Endothelial cell (in vitro differentiated cells): ENCODE measurements around the gene RAB19. TPM values are rescaled to one million over a fixed set of nuclear protein-coding genes. Genes with fewer than 3 reads are reported as not detected.
"Not testable (repeated sequence)": the region's sequence is repeated elsewhere in the genome, so short reads cannot be mapped to it uniquely, and the experiment has no call there.

ENCODE experiments used
- DNase-seq: peaks from one replicate; pipeline ENCODE4 v3.0.0; 2021; ENCODE audit warnings: low spot score
- H3K27ac Mint-ChIP-seq: one replicate; pipeline ENCODE4 v1.8.0; 2021; ENCODE audit warnings: mixed read lengths, inconsistent platforms; ENCODE audit not compliant: unreplicated experiment
- H3K27me3 Mint-ChIP-seq: one replicate; pipeline ENCODE4 v1.8.0; 2021; ENCODE audit warnings: mild to moderate bottlenecking, moderate library complexity, mixed read lengths, inconsistent platforms; ENCODE audit not compliant: unreplicated experiment
- H3K36me3 Mint-ChIP-seq: one replicate; pipeline ENCODE4 v1.8.0; 2021; ENCODE audit warnings: mild to moderate bottlenecking, low read depth, mixed read lengths, inconsistent platforms; ENCODE audit not compliant: unreplicated experiment
- H3K4me1 Mint-ChIP-seq: one replicate; pipeline ENCODE4 v1.8.0; 2021; ENCODE audit warnings: mild to moderate bottlenecking, mixed read lengths, inconsistent platforms; ENCODE audit not compliant: unreplicated experiment
- H3K4me3 Mint-ChIP-seq: one replicate; pipeline ENCODE4 v1.8.0; 2021; ENCODE audit warnings: mild to moderate bottlenecking, mixed read lengths, inconsistent platforms; ENCODE audit not compliant: unreplicated experiment
- H3K9me3 Mint-ChIP-seq: one replicate; pipeline ENCODE4 v1.8.0; 2021; ENCODE audit warnings: mixed read lengths, inconsistent platforms; ENCODE audit not compliant: unreplicated experiment
- CTCF ChIP-seq: fragments of 200-600 bp; sonication (generic); IDR thresholded peaks from one replicate; pipeline ENCODE4 v1.5.0; 2021; ENCODE audit warnings: antibody characterized with exemption; ENCODE audit not compliant: unreplicated experiment
- total RNA-seq: library from RNA; stranded (reverse); fragmentation: NEBNext Ultra II Directional; extraction: Animal tissue kit (Norgen Biotek cat#: 25700); gene quantifications from one replicate; pipeline ENCODE4 v1.2.1, GENCODE V29; 2021; ENCODE audit not compliant: unreplicated experiment

RAB19 gene
- total RNA-seq, 1 donor from 2014 or later = 5.1 TPM

GRCh38 chr7:140417456-140418155, 13.7 kb downstream of the RAB19 start:
- no peak for TF ChIP-seq CTCF
- H3K27ac Mint-ChIP-seq = no peak overlapping the region
- H3K27me3 Mint-ChIP-seq = no peaks in the 10 kb centered on the region
- H3K36me3 Mint-ChIP-seq = peaks cover 5% of the 10 kb centered on the region
- H3K4me1 Mint-ChIP-seq = peaks cover 5% of the 10 kb centered on the region
- H3K4me3 Mint-ChIP-seq = no peak overlapping the region
- no peak for DNase-seq
- H3K9me3 Mint-ChIP-seq = no peaks in the 10 kb centered on the region

GRCh38 chr7:140418156-140418472, 14.3 kb downstream of the RAB19 start:
- not testable (repeated sequence) for H3K27me3 Mint-ChIP-seq, H3K27ac Mint-ChIP-seq, DNase-seq, H3K4me3 Mint-ChIP-seq, H3K9me3 Mint-ChIP-seq, H3K36me3 Mint-ChIP-seq, H3K4me1 Mint-ChIP-seq

GRCh38 chr7:140418653-140419052, 14.8 kb downstream of the RAB19 start:
- H3K9me3 Mint-ChIP-seq = no peaks in the 10 kb centered on the region
- H3K4me3 Mint-ChIP-seq = no peak overlapping the region
- H3K27ac Mint-ChIP-seq = no peak overlapping the region
- H3K27me3 Mint-ChIP-seq = peaks cover 1% of the 10 kb centered on the region
- TF ChIP-seq CTCF = no peak
- peaks cover 5% of the 10 kb centered on the region for H3K4me1 Mint-ChIP-seq
- peaks cover 5% of the 10 kb centered on the region for H3K36me3 Mint-ChIP-seq
- DNase-seq = no peak

GRCh38 chr7:140421521-140421920, 17.7 kb downstream of the RAB19 start:
- no peak for TF ChIP-seq CTCF
- no peak for DNase-seq
- Mint-ChIP-seq H3K4me1 (peaks cover 5% of the 10 kb centered on the region), H3K9me3 (no peaks in the 10 kb centered on the region), H3K4me3 (no peak overlapping the region), H3K27ac (no peak overlapping the region), H3K36me3 (no peaks in the 10 kb centered on the region), H3K27me3 (peaks cover 1% of the 10 kb centered on the region)

GRCh38 chr7:140423501-140423900, 19.6 kb downstream of the RAB19 start:
- Mint-ChIP-seq H3K36me3 (peaks cover 4% of the 10 kb centered on the region), H3K4me1 (peaks cover 5% of the 10 kb centered on the region), H3K9me3 (no peaks in the 10 kb centered on the region), H3K27me3 (peaks cover 1% of the 10 kb centered on the region), H3K4me3 (no peak overlapping the region), H3K27ac (no peak overlapping the region)
- TF ChIP-seq CTCF = no peak
- no peak for DNase-seq
